ENCODE results near the gene PHC2. TPM values are rescaled to one million over a fixed set of nuclear protein-coding genes. Genes with fewer than 3 reads are reported as not detected.

The PHC2 gene
- total and polyA plus RNA-seq, 3 donors from 2014 or later = 121 to 178 (median 130) TPM

DNA sequence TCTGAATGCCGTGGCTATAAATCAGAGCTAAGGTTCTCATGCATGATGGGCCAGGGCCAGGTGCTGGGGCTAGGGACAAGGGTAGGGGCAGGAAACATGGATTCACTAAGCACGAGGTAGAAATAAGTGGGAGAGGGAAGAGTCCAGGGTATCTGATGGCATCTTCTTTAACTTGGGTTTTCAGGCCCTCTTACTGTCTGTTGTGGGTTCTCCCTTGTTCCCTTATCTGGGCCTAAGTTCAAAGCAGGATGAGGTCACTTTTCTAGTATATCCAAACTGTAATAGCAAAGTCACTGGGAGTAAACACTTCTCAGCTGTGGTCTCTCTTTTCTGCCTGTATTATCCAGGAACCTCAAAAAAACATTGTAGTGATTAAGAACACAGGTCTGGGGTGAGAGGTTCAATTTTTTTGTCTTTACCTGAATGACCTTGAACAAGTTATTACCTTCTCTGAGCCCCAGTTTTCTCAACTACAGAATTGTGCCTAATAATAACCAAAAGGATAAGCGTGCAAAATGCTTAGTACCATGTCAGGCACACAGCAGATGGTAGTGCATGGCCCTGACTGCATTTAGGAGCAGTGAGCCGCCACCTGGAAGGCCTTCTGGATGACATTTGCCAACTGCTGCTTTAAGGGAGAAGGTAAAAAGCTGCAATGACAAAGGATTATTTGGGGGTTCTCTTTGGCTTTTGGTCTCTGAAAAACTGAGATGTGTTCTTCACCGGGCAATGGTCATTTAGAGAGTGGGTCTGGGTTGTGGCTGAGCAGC, 56.4 kb downstream of the PHC2 start:
- Histone ChIP-seq H3K4me3 (no peak overlapping the region), H3K4me1 (no peaks in the 10 kb centered on the region), H3K9me3 (no peaks in the 10 kb centered on the region), H3K36me3 (ENCODE audit: low read depth, missing control alignments) (no peaks in the 10 kb centered on the region), H3K27me3 (no peaks in the 10 kb centered on the region), H3K27ac (no peak overlapping the region)
- intact Hi-C loops (cut with DNase I; ENCODE audit: low total_unique reads) = no loop called here
- TF ChIP-seq, protein P1, sequence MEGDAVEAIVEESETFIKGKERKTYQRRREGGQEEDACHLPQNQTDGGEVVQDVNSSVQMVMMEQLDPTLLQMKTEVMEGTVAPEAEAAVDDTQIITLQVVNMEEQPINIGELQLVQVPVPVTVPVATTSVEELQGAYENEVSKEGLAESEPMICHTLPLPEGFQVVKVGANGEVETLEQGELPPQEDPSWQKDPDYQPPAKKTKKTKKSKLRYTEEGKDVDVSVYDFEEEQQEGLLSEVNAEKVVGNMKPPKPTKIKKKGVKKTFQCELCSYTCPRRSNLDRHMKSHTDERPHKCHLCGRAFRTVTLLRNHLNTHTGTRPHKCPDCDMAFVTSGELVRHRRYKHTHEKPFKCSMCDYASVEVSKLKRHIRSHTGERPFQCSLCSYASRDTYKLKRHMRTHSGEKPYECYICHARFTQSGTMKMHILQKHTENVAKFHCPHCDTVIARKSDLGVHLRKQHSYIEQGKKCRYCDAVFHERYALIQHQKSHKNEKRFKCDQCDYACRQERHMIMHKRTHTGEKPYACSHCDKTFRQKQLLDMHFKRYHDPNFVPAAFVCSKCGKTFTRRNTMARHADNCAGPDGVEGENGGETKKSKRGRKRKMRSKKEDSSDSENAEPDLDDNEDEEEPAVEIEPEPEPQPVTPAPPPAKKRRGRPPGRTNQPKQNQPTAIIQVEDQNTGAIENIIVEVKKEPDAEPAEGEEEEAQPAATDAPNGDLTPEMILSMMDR (IDR thresholded peaks at IDR 0.05) = no peak
- TF ChIP-seq POLR2A (IDR thresholded peaks at IDR 0.05) = no peak
- DNase-seq = no peak
- 87% methylated on average over 5 of the region's 5 CpGs for WGBS, 2 donors

DNA sequence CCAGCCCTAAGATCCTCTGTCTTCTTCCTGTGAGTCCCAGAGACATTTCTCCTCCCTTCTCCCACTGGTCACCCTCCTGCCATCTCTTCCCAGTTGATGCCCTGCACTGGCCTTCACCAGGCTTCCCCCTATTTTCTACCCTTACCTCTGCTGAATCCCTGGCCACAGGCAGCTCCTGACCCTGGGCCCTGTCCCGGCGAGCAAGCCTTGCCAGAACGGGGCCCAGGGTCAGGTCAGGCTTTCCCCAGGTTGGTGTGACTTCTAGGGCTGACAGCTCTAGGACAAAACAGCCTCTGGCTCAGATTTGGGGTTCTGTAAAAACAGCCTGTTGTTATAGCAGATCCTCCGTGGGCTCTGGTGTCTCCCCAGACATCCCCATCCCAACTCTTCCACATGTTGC, 57.3 kb downstream of the PHC2 start:
- Histone ChIP-seq H3K36me3 (ENCODE audit: low read depth, missing control alignments) (no peaks in the 10 kb centered on the region), H3K27ac (no peak overlapping the region), H3K4me3 (no peak overlapping the region), H3K4me1 (no peaks in the 10 kb centered on the region), H3K9me3 (no peaks in the 10 kb centered on the region), H3K27me3 (no peaks in the 10 kb centered on the region)
- WGBS, 2 donors = 76 to 81% methylated on average over 4 of the region's 4 CpGs
- intact Hi-C loops (cut with DNase I; ENCODE audit: low total_unique reads) = no loop called here
- TF ChIP-seq, protein P1 (IDR thresholded peaks at IDR 0.05) = no peak
- no peak for DNase-seq

DNA sequence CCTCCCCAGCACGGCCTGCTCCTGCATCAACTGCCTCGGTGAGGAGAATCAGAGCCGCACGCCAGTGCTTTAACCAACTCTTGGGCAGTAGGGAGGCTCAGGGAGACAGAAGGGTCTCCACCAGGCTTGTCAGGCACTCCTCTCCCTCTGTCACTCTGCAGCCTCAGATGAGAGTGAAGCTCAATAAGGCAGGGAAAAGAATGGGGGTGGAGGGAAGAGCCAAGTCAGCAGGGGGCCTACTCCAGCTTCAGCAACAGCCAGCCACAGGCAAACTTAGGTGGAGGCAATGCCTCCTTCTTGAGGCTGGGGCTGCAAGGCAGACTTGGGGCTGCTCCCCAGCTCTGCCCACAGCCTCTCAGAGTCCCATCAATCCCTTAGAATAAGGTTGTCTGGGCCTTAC, 58.2 kb downstream of the PHC2 start:
- Histone ChIP-seq H3K4me3 (no peak overlapping the region), H3K27me3 (no peaks in the 10 kb centered on the region), H3K36me3 (ENCODE audit: low read depth, missing control alignments) (no peaks in the 10 kb centered on the region), H3K9me3 (no peaks in the 10 kb centered on the region), H3K27ac (no peak overlapping the region), H3K4me1 (no peaks in the 10 kb centered on the region)
- TF ChIP-seq POLR2A (IDR thresholded peaks at IDR 0.05) = no peak
- TF ChIP-seq, protein P1 (IDR thresholded peaks at IDR 0.05) = no peak
- intact Hi-C loops (cut with DNase I; ENCODE audit: low total_unique reads) = no loop called here
- 72 to 90% methylated on average over 4 of the region's 4 CpGs for WGBS, 2 donors
- DNase-seq = no peak

DNA sequence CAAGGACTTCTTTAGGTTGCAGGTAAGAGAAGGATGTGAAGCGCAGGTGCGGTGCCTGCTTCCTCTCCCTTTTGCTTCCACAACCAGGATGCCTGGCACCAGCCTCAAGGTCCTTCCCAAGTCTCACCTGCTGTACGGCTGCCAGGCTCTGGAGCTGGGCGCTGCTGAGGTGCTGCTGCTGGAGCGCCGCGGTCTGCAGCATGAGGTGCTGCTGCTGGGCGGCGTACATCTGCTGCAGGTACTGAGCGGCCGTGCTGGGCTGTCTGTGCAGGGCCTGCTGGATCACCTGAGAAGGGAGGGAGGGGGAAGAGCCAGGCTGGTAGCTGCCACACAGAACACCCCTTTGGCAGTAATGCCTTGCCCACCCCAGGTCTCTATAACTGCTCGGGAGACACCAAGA, 58.7 kb downstream of the PHC2 start:
- DNase-seq = no peak
- intact Hi-C loops (cut with DNase I; ENCODE audit: low total_unique reads) = no loop called here
- TF ChIP-seq, protein P1 (IDR thresholded peaks at IDR 0.05) = no peak
- TF ChIP-seq POLR2A (IDR thresholded peaks at IDR 0.05) = no peak
- no peaks in the 10 kb centered on the region for H3K36me3 ChIP-seq (ENCODE audit: low read depth, missing control alignments)
- no peak overlapping the region for H3K4me3 ChIP-seq
- H3K9me3 ChIP-seq = no peaks in the 10 kb centered on the region
- 95 to 100% methylated on average over 3 to 12 of the region's 12 CpGs for WGBS, 2 donors
- no peaks in the 10 kb centered on the region for H3K27me3 ChIP-seq
- H3K4me1 ChIP-seq = no peaks in the 10 kb centered on the region
- no peak overlapping the region for H3K27ac ChIP-seq

DNA sequence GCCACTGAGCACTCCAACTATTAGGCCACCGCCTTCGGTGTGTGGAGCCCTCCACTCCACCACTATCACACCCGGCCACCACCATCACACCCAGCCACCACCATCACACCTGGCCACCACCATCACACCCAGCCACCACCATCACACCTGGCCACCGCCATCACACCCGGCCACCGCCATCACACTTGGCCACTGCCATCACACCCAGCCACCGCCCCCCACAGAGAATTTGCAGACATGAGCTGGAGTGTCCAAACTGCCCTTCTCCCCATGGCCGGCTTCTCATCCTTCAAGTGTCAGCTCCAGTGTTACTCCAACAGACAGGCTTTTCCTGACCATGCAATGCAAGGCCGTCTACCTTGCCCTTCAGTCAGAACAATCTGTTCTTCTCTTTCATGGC, 59.6 kb downstream of the PHC2 start:
- 84 to 87% methylated on average over 9 of the region's 9 CpGs for WGBS, 2 donors
- Histone ChIP-seq H3K27me3 (no peaks in the 10 kb centered on the region), H3K9me3 (no peaks in the 10 kb centered on the region), H3K4me3 (no peak overlapping the region), H3K36me3 (ENCODE audit: low read depth, missing control alignments) (no peaks in the 10 kb centered on the region), H3K4me1 (peaks cover 4% of the 10 kb centered on the region), H3K27ac (no peak overlapping the region)
- TF ChIP-seq, protein P1 (IDR thresholded peaks at IDR 0.05) = no peak
- no peak for TF ChIP-seq POLR2A (IDR thresholded peaks at IDR 0.05)
- DNase-seq = no peak
- intact Hi-C loops (cut with DNase I; ENCODE audit: low total_unique reads) = no loop called here
